CD4-positive, alpha-beta T cell treated with Interleukin-6 at 100 ng/mL for 8 hours (primary cell): ENCODE measurements around the gene PTGER1.
"Not testable (repeated sequence)": the region's sequence is repeated elsewhere in the genome, so short reads cannot be mapped to it uniquely, and the experiment has no call there.

Source experiments
- DNase-seq: peaks from one replicate; pipeline ENCODE4 v3.0.0-alpha.2; 2020; ENCODE audit warnings: mixed read lengths, low spot score

The PTGER1 gene

DNA sequence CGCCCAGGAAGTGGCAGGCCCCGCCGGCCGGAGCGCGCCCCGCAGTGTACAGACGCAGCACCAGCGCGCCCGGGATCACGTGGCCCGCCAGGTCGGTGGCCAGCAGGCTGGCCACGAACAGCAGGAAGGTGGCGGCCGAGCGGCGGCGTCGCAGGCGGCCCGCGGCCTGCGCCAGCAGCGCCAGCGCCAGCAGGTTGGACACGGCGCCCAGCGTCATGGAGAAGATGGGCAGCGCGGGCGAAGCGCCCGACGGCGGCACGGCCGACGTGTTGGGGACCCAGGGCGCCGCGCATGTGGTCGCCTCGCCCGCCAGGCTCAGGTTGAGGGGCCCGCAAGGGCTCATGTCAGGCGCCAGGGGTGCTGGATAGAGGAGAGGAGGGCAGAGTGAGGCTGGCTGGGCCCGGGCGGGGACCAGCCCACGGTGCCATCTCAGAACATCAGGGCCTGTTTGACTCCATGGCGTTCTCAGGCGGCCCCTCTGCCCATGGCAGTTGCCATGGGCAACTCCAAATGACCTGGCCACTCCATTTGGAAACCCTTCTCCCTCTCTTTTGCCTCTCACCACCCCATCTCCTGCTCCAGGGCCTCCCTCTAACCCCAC lies 1.1 kb downstream of the PTGER1 start:
- DNase-seq, result no peak

DNA sequence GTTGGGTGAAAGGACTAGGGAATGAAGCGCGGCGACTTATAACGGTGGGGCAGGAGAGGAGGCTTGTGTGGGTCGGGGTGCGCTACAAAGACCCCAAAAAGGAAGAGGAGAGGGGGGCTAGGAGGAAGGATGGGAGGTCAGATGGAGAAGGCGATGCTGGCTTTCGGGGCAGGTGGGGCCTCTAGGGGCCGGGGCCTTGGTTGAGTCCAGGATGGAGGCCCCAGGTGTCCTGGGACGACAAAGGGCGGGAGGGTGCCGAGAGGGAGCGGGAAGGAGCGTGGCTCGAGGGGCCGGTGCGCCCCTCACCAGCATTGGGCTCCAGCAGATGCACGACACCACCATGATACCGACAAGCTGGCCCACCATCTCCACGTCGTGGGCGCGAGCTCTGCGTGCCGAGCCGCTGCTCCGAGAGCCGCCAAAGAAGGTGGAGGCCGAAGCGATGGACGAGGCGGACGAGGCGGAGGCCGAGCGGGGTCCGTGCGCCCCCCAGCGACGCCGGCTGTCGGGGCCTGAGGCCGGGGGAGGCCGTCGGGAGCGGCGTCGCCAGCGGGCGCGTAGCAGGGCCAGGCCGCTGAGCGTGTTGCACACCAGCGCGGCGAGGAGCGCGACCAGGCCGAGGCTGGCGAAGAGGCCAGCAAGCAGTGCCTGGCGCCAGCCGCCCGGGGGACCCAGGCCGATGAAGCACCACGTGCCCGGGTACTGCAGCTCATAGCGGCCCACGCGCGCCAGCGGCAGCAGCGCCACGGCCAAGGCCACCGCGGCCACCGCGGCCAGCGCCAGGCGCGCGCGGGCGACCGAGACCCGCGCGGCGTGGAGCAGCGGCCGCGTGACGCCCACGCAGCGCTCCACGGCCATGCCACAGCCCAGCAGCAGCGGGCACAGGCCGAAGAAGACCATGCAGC lies 1.8 kb downstream of the PTGER1 start:
- no peak for DNase-seq

DNA sequence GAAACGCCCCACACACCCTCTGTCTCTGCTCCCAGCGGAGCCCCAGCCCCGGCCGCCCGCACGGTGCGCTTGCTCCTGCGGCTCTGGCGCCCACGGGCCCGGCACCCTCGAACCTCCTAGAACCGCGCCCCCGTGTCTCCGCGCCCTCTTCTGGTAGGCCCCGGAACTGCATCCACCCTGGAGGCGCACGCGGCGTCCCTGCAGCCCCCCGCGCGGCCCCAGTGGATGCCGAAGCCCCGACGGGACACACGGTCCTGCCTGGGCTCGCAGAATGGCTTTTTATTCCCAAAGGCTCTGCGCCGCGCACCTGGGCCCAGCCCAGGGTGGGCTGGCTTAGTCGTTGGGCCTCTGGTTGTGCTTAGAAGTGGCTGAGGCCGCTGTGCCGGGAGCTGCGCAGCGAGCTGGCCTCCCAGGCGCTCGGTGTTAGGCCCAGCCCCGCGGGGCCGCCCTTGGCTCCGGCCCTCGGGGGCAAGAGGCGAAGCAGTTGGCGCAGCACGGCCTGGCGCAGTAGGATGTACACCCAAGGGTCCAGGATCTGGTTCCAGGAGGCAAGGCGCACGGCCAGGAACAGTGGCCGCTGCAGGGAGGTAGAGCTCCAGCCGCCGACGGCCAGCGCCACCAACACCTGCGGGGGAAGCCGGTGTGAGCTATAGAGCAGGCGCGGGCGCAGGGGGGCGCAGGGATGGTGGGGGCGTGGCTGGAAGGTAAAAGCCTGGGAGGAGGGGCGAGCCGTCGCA lies 2.8 kb downstream of the PTGER1 start:
- DNase-seq, result peak; percentile 70

DNA sequence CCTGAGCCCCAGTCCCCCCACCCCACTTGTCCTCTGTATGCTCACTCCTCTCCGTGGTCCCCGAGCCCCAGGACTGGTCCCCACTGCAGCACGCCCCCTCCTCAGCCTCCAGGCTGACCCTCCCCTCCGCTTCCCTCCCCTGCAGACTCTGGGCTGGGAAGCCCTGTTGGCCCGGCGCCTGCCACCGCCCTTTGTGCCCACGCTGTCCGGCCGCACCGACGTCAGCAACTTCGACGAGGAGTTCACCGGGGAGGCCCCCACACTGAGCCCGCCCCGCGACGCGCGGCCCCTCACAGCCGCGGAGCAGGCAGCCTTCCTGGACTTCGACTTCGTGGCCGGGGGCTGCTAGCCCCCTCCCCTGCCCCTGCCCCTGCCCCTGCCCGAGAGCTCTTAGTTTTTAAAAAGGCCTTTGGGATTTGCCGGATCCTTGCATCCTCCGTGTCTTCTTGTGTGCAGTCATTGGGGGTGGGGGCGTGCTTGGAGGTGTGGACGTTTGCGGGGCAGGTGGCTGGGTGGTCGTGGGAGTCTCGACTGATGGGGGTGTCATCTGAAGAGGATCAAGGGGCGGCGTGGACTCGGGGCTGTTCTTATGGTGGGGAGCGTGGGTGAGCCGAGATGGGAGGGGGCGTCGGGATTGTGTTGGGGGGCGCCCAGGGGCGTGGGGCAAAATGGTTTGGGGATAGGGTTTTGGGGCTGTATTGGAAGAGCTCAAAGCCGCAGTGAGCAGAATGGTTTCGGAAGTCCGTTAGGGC lies 3.5 kb downstream of the PTGER1 start:
- DNase-seq, result no peak

DNA sequence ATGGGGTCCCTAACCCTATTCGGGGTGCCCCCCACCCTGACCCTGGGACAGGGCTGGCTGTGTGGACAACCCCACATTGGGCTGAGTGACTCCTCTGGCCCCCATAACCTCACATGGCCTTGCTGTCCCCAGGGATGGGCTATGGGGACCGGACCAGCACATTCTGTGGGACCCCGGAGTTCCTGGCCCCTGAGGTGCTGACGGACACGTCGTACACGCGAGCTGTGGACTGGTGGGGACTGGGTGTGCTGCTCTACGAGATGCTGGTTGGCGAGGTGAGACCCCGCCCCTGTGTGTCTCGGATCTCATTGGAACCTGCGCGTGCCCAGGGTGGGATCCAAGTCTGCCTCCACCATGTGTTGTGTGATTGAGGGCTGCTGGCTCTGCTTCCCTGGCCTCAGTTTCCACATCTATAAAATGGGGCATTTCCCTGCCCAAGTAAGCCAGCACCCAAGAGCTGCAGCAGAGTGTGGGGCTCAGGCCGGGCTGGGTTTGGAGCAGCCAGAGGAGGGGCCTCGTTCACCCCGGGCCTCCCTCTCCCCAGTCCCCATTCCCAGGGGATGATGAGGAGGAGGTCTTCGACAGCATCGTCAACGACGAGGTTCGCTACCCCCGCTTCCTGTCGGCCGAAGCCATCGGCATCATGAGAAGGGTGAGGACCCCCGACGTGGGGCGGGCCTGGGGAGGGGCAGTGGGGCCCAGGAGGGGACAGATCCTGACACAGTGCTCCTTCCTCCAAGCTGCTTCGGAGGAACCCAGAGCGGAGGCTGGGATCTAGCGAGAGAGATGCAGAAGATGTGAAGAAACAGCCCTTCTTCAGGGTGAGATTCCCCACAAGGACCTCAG lies 4.9 kb downstream of the PTGER1 start:
- no peak for DNase-seq

DNA sequence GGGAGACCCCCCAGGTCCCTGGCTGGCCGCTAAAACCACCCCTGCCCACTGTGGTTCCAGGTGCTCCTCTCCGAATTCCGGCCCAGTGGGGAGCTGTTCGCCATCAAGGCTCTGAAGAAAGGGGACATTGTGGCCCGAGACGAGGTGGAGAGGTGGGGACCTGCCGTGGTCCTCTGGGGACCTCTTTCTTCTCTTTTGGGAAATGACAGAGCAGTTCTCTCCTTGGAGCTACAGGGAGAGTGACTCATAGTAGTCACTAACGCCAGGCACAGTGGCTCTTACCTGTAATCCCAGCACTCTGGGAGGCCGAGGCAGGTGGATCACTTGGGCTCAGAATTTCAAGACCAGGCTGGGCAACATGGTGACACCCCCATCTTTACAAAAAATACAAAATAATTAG lies 7.3 kb downstream of the PTGER1 start:
- no peak for DNase-seq

DNA sequence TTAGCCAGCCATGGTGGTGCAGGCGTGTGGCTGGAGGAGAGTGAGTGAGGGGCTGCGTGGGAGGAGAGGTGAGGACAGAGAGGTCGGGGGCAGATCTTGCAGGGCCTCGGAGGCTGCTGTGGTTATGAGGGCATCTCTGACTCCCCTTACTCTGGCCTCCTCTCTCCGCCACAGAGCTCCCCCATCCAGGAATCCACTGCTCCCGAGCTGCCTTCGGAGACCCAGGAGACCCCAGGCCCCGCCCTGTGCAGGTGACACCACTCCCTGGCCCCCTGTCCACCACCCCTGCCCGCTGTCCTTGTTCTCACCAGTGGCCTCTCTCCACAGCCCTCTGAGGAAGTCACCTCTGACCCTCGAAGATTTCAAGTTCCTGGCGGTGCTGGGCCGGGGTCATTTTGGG lies 7.8 kb downstream of the PTGER1 start:
- DNase-seq, result no peak

DNA sequence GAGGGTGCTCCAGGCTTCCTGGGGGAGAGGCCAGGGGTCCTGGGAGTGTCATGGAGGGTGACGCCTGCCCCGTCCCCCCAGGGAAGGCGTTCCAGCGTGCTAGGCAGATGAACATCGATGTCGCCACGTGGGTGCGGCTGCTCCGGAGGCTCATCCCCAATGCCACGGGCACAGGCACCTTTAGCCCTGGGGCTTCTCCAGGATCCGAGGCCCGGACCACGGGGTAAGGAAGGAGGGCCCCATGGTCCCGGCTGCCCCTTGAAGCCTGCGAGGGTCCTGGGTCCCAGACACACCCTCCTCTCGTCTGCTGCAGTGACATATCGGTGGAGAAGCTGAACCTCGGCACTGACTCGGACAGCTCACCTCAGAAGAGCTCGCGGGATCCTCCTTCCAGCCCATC lies 11.4 kb downstream of the PTGER1 start:
- DNase-seq, result no peak

DNA sequence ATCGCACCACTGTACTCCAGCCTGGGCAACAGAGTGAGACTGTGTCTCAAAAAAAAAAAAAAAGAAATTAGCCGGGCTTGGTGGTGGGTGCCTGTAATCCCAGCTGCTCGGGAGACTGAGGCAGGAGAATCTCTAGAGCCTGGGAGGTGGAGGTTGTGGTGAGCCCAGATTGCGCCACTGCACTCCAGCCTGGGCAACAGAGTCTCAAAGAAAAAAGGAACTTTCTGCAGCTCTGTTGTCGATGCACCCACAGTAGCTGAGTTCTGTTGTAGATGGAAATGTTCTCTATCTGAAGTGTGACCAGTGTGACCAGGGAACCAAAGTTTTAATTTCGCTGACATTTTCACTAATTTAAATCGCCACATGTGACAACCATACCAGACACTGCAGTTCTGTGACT lies 12.8 kb downstream of the PTGER1 start:
- DNase-seq, result not testable (repeated sequence)

DNA sequence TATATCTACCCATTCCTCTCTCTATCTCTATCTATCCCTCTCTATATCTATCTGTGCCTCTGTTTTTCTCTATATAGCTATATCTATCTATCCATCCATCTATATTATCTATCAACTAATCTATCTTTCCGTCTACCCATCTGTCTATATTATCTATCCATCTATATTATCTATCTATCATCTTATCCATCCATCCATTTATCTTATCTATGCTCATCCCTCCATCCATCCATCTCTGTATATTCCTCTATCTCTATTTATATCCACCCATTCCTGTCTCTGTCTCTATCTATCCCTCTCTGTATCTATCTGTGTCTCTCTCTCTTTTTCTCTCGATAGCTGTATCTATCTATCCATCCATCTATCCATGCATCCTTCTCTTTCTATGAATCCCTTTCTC lies 14.2 kb downstream of the PTGER1 start:
- no peak for DNase-seq

DNA sequence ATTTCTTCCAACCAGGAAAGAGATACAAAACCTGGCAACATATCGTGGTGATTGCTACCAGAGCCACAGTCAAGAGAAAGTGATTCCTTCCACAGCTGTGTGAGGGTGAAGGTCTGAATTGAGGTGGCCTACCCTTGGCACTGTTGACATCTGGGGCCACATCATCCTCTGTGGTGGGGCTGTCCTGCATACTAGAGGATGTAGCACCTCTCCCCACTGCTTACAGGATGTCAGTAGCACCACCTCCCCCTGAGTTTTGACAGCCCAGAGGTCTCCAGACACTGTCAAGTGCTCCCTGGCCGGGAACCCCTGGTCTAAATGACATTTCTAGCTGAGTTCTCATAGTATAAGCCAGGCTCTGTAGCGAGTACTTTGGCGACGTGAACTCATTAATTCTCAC lies 15.5 kb downstream of the PTGER1 start:
- no peak for DNase-seq

DNA sequence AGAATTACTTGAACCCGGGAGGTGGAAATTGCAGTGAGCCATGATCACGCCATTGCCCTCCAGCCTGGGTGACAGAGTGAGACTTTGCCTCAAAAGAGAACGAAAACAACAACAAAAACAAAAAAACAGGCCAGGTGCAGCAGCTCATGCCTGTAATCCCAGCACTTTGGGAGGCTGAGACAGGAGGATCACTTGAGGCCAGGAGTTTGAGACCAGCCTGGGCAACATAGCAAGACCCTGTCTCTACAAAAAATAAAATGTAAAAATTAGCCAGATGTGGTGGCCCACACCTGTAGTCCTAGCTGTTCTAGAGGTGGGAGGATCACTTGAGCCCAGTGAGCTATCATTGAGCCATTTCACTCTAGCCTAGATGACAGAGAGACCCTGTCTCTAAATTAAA lies 22.9 kb downstream of the PTGER1 start:
- not testable (repeated sequence) for DNase-seq

DNA sequence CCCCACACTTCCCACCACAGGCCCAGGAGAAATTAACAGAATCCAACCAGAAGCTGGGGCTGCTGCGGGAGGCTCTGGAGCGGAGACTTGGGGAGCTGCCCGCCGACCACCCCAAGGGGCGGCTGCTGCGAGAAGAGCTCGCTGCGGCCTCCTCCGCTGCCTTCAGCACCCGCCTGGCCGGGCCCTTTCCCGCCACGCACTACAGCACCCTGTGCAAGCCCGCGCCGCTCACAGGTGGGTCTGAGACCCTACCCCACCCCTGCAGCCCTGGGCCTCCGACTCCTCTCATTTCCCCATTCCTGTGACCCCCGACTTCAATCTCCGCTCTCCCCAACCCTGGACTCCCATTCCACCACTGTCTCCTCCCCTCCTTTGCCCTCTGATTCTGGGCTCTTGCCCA lies 24.3 kb downstream of the PTGER1 start:
- no peak for DNase-seq

DNA sequence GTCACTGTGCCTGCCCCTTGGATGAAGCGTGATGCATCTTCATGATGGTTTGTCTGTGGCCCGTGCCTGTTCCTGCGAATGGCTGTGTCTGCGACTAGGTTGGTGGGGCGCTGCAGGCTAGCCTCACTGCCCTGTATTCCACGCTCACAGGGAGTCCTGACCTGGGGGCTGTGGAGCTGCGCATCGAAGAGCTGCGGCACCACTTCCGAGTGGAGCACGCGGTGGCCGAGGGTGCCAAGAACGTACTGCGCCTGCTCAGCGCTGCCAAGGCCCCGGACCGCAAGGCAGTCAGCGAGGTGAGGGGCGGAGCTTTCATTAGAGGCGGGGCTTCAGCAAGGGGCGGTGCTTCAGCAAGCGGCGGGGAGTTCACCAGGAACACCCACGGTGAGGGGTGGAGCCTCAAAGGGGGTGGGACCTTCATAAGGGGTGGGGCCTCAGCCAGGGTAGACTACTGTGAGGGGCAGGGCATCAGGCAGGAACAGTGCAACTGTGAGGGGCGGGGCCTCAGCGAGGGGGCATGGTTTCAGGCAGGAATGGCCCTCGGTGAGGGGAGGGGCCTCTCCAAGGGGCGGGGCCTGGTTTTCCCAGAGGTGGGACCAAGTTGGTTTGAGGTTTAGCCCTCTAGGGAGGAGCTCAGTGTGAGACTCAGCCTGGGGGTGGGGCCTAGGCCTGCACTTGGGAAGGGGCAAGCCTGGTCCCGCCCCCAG lies 24.8 kb downstream of the PTGER1 start:
- no peak for DNase-seq

DNA sequence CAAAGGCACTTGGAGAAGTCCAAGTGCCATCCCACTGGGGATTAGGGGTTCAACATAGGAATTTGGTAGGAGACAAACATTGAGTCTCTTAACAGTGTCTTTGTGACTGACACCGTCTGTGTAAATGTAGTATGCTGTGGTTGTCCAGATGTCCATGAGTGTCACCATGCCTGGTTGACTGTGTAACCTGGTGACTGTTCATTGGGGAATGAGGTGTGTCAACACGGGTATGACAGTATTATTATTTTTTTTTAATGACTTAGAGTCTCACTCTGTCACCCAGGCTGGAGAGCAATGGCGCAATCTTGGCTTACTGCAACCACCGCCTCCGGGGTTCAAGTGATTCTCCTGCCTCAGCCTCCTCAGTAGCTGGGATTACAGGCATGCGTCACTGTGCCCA lies 25.8 kb downstream of the PTGER1 start:
- DNase-seq, result no peak

DNA sequence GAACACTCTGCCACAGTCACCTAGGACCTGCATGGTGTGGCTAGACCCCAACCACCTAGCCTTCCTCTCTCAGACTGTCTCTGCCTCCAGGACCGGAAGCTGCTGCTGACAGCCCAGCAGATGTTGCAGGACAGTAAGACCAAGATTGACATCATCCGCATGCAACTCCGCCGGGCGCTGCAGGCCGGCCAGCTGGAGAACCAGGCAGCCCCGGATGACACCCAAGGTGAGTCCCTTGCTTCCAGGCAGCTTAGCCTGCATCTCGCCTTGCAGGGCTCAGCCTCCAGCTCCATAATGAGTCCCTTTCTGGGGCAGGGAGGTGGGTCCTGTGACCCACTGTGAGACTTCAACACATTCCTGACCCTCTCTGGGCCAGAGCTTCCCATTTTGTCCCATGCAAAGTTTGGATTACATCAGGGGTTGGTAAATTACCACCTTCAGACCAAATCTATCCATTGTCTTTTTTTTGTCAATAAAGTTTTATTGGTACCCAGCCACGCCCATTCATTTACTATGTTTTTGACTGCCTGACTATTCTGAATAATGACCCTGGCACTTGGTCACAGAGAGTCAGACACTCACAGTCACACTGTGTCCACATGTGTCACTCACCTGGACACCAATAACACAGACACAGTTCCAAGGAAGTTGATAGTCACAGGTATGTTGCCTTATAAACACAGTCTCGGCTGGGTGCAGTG lies 28.7 kb downstream of the PTGER1 start:
- no peak for DNase-seq

DNA sequence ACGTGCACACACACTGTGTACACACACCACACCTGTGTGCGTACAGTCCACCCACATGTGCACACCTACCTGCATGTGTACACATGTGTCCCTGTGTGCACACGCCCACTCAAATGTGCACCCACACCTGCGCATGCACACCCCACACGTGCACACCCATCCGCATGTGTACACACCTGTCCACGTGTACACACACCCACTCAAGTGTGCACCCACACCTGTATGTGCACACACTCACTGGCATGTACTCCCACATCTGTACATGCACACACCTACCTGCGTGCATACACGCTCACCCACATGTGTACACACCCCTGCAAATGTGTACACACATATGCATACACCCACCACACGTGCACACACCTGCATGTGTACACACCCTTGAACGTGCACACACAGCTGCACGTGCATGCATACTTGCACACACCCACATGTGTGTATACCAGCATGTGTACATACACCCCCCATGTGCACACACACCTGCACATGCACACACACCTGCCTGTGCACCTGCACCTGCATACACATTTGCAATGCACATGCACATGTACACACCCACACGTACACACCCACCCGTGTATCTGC lies 31.4 kb downstream of the PTGER1 start:
- no peak for DNase-seq

DNA sequence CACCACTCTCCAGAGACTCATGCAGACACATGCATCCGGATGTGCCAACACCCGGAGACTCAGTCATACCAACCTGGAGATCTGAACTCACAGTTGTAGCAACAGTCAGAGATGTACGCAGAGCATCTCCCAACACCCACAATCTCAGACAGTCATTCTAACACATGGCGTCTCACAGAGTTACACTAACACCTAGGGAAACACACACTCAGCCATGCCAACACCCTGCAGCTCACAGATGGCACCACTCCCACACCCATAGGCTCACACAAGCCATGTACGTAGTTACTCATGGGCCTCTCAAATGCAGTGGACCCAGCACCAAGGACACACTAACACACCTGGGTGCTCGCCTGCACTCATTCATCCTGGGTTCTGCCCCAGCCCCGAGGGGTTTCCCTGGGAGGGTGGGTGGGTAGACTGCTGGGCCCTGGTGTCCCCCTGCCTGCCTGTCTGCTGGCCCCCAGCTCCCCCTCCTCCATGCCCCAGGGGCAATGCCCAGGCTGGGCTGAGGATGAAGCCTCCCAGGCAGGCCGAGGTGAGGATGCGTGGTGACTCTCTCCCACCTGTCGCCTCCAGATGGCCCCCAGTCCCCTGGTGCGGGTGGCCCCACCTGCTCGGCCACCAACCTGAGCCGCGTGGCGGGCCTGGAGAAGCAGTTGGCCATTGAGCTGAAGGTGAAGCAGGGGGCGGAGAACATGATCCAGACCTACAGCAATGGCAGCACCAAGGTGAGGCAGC lies 32.1 kb downstream of the PTGER1 start:
- DNase-seq, result no peak
